ENCODE measurements around the gene MYO10.
"Not testable (repeated sequence)": the region's sequence is repeated elsewhere in the genome, so short reads cannot be mapped to it uniquely, and the experiment has no call there.

GRCh38 chr5:16757577-16757976 is 178.5 kb downstream of the MYO10 start:
- TF ChIP-seq CTCF (conservative IDR thresholded peaks at IDR 0.05); ZFX (IDR thresholded peaks at IDR 0.05): not testable (repeated sequence)

Data from C4-2B (cell line).